Measurements from ENCODE around the gene MYO5B.

MYO5B gene

DNA sequence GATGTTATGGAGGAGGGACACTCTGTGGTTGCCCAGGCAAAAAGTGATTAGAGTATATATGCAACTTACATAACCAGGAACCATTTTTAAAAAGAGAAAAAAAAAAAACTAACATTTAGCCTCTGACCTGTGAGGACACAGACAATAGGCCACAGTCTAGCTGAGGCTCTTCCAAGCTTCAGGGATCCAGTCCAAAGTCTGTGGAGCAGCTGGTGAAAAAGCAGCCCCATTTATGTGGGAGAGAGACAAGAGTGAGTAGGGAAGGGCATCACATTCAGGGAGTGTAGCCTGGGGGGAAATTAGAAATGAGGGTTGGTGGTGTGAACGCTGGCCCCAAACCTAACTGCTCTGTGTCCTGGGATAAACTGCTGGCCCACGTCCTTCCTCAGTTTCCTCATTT lies 122.8 kb downstream of the MYO5B start:
- no peak for DNase-seq (ENCODE audit: low read depth, low spot score)

GRCh38 chr18:50071397-50071796 lies 123.5 kb downstream of the MYO5B start:
- no peak for DNase-seq (ENCODE audit: low read depth, low spot score)

DNA sequence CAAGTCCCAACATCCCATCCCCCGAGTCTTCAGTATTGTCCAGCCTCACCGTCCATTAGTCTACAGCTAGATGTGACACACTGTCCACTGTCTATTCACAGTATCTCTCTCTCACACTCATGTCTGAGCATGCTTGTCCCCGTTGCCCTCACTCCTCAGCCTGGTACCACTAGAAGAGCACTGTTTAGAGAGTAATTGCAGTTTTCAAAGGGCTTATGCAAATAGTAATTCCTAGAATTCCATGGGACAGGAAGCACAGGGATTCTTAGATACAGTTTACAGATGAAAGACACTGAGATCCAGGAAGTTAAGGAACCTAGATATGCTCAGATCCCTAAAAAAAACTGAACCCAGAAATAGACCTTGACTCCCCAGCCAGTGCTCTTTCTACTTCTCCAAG lies 125.5 kb downstream of the MYO5B start:
- no peak for DNase-seq (ENCODE audit: low read depth, low spot score)

- DNase-seq (ENCODE audit: low read depth, low spot score), result no peak
These were observed 129.4 kb downstream of the MYO5B start for GRCh38 chr18:50065527-50065926.

DNA sequence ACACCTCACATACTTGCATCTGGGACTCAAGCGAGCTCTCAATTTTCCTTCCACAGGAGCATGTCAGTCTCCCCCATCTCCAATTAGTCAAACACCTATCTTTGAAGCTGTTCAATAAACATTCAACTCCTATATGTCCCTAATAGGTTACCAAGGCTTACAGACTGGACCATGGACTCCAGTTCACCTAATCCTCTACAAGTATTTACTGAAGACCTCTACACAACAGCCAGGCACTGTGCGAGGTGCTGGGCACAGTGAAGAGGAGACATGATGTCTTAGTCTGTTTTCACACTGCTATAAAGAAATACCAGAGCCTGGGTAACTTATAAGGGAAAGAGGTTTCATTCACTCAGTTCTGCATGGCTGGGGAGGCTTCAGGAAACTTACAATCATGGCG lies 129.9 kb downstream of the MYO5B start:
- no peak for DNase-seq (ENCODE audit: low read depth, low spot score)

GRCh38 chr18:50061876-50062517 lies 132.9 kb downstream of the MYO5B start:
- no peak for DNase-seq (ENCODE audit: low read depth, low spot score)

- DNase-seq (ENCODE audit: low read depth, low spot score), result no peak
These were observed 134.1 kb downstream of the MYO5B start for GRCh38 chr18:50060822-50061221.

DNA sequence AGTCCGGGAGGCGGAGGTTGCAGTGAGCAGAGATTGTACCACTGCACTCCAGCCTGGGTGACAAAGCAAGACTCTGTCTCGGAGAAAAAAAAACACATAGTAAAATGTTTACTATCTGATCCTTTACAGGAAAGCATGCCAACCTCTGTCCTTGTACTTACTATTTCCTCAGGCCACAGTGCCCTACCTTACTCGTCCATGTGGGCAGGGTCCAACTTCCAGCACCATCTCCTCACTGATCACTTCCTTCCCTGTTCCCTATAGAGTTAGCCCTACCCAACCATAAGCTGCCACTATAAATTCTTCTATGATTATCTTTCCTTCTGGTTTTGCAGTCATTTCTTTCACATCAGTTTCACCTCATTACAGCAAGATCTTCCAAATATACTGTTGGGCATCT lies 136.2 kb downstream of the MYO5B start:
- no peak for DNase-seq (ENCODE audit: low read depth, low spot score)

DNA sequence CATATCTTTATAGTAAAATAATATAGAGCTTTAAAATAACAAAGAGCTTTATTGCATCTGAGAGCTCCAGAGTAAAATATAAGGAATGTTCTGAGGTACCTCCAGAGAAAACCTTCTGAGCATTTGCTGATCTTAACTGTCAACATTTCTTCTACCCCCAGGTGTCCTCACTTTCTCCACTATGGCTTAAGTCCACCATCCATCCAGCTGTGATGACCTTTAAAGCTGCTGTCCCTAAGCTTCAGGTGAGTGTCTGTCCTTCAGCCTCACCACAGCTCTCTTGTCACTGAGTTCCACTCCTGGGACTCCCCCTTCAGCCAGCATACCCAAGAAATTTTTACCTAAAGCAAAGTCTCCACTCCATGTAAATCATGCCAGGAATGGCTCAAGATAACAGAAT lies 137.9 kb downstream of the MYO5B start:
- DNase-seq (ENCODE audit: low read depth, low spot score), result no peak

DNA sequence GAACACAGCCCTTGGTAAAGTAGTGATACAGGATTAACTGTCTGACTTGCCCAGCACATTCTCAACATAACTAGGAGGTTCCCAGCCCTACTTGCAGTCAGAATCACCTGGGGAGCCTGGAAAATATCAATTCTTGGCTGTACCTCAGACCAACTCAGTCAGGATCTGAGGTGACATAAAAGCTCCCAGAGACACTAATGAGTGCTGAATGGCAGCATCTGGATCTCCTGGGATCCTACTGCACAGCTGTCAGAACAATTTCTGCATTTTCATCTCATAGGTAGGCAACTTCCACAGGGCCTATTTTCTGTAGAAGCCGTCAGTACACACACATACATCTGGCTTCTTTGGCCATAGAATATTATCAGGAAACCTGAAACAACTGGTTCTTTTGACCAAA lies 138.8 kb downstream of the MYO5B start:
- DNase-seq (ENCODE audit: low read depth, low spot score), result no peak

DNA sequence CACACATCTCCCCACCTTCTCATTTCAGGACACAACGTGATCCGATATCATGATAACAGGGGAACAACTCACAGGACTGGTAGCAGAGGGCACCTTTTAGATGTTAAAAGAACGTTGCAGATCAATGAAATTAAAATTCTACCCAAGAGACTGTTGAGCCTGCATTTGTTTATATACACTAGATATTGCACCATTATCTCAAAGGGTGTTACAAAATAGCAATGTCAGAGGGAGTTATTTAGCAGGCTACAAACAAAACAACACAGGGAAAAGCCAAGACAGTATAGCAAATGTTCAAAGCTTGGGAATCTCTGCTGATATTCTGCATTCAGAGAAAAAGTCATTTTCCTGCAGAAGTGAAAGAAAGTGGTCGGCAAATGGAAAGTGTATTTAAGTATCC lies 139.5 kb downstream of the MYO5B start:
- no peak for DNase-seq (ENCODE audit: low read depth, low spot score)

GRCh38 chr18:50053111-50053510 lies 141.8 kb downstream of the MYO5B start:
- no peak for DNase-seq (ENCODE audit: low read depth, low spot score)

- DNase-seq (ENCODE audit: low read depth, low spot score), result no peak
These were observed 143.7 kb downstream of the MYO5B start for GRCh38 chr18:50051288-50051687.

- no peak for DNase-seq (ENCODE audit: low read depth, low spot score)
These were observed 149.8 kb downstream of the MYO5B start for GRCh38 chr18:50045126-50045525.

DNA sequence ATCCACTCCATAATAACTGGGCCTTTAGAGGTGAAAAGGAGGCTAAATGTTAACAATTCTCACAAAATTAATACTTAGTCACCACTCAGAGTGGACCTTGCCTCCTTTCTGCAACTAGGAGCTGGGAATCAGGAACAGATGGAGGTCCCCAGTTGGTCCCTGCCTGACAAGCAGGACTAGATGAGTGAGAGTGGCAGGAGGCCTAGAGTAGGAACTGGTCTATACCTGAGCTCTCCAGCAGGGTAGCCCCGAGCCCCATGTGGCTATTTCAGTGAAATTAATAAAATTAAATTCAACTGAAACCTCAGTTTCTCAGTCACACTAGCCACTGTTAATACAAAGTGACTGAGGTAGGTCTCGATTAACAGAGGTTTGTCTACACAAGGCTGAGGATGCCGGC lies 150.5 kb downstream of the MYO5B start:
- DNase-seq (ENCODE audit: low read depth, low spot score), result no peak

DNA sequence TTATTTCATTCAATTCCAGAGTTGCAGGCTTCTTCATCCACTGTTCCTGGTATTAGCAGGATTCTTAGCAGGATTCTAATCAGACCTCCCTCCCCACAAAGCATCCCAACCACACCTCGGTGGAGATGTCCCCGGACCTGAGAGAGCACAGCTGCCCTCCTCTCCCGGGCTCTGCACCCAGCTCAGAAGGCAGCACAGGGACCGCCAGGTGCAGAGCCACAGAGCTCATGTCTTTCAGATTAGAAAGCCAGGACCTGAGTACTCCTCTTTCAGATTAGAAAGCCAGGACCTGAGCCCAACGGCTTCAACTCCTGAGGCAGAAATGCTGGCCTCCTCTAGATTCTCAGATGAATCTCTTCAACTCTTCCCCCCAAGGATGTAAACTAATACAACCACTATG lies 152.3 kb downstream of the MYO5B start:
- no peak for DNase-seq (ENCODE audit: low read depth, low spot score)

DNA sequence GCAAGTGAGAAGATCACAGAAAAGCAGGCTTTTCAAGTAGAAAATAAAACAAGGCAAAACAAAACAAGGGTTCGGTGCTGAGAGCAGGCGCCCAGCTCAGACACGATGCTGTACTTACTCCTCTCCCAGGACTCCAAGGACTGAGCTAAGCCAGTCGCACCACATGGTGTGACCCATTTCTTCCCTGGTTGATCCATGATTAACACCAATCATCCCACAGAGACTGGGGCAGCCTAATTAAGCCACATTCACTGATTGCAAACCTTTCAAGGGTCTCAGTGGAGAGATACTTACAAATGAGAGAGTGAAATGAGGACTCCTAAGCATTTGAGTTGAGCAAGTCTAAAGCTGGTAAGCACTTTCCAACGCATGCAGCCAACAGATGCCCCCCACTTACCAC lies 155.2 kb downstream of the MYO5B start:
- no peak for DNase-seq (ENCODE audit: low read depth, low spot score)

GRCh38 chr18:50038448-50038847 lies 156.5 kb downstream of the MYO5B start:
- no peak for DNase-seq (ENCODE audit: low read depth, low spot score)

- DNase-seq (ENCODE audit: low read depth, low spot score), result no peak
These were observed 160.9 kb downstream of the MYO5B start for GRCh38 chr18:50034029-50034428.

GRCh38 chr18:50033004-50033403 lies 161.9 kb downstream of the MYO5B start:
- DNase-seq (ENCODE audit: low read depth, low spot score), result no peak

DNA sequence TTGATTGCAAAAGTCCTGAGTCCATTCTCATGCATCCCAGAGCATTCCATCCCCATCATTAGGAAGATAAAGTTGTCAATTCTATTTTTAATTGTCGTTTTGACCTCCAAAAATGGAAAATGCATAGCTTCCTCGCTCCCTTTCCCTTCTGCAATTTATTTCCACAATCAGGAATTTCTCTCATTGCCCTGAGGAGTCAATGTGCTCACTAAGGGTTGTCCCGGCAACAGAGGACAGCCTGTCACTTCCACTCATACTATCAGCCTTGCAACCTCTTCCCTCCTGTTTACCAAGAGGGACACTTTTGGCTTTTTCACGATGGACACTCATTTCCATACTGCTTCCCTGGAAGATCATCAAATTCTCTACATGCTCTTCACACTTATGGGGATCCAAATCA lies 164.8 kb downstream of the MYO5B start:
- DNase-seq (ENCODE audit: low read depth, low spot score), result no peak

GRCh38 chr18:50027996-50028395 lies 167.0 kb downstream of the MYO5B start:
- DNase-seq (ENCODE audit: low read depth, low spot score), result no peak

DNA sequence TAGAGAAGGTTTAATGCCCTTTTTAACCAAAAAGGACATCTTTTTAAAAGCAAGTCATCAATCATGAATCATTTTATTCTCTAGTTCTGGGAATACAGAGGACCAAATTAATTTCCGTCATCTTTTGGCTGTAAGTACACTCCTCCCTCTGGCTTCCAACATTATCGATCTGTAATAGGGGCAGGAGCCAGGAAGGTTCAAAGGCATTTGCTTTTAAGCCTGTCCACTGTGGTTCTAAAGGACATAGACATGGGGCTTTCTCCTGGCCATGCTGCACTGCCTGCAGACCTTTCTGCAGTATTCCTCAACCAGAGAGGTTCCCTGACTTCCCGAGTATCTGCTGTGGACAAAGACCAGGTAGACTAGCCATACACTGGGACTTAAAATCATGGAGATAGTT lies 170.5 kb downstream of the MYO5B start:
- no peak for DNase-seq (ENCODE audit: low read depth, low spot score)

GRCh38 chr18:50022985-50023384 lies 172.0 kb downstream of the MYO5B start:
- no peak for DNase-seq (ENCODE audit: low read depth, low spot score)

Measured in activated naive CD8-positive, alpha-beta T cell treated with anti-CD3 and anti-CD28 coated beads, Interleukin-2, amount 50 U/mL, for 16 hours (primary cell).